Tibial nerve (tissue), 3 donors: Measurements from ENCODE around the gene TFAP2E.
"Not testable (repeated sequence)": the region's sequence is repeated elsewhere in the genome, so short reads cannot be mapped to it uniquely, and the experiment has no call there.

Experiments
- EP300 ChIP-seq, 2 donors: sonication (generic); formaldehyde crosslinking; IDR thresholded peaks; one replicate each; pipeline ENCODE4 v1.6.1; 2017; ENCODE audit warnings: antibody characterized with exemption in 2 of 2, mild to moderate bottlenecking in 1 of 2
- POLR2A ChIP-seq, 2 donors: fragments of 450-650 bp; IDR thresholded peaks; one replicate each; pipeline ENCODE4 v1.6.1; 2017; ENCODE audit warnings: antibody characterized with exemption in 2 of 2, mild to moderate bottlenecking in 2 of 2, moderate library complexity in 2 of 2

DNA sequence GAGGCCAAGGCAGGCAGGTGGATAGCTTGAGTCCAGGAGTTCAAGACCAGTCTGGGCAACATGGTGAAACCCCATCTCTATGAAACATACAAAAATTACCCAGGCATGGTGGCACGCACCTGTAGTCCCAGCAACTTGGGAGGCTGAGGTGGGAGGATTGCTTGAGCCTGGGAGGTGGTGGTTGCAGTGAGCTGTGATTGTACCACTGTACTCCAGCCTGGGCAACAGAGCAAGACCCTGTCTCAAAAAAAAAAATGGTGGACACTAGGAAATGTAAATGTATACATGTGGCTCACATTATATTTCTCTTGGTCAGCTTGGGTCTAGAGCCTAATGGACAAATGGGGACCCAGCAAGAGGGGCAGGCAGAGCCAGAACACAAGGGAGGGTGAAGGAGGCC is 12.7 kb downstream of the TFAP2E start:
- not testable (repeated sequence) for TF ChIP-seq POLR2A, EP300 (IDR thresholded peaks at IDR 0.05)
